Right renal cortex interstitium (tissue), 3 donors: ENCODE measurements around the gene SLC18B1. TPM values are rescaled to one million over a fixed set of nuclear protein-coding genes. Genes with fewer than 3 reads are reported as not detected.

ENCODE experiments used
- DNase-seq, 3 donors: peaks; one replicate each; pipeline ENCODE4 v3.0.0-alpha.2; 2013; ENCODE audit warnings: low read depth in 3 of 3, low spot score in 2 of 3
- polyA plus RNA-seq, 3 donors: library from polyadenylated mRNA; unstranded; fragments of 120-200 nt; gene quantifications; one replicate each; pipeline ENCODE4 v1.2.1, GENCODE V29; 2013; ENCODE audit not compliant: insufficient read length in 3 of 3

The SLC18B1 gene
- polyA plus RNA-seq, result 10 to 100 TPM; 33.7 to 38.6 (median 35.9) TPM

- peak; percentile 19 to 33 (median 25) for DNase-seq
Measured at GRCh38 chr6:132797951-132798868, at the start of gene SLC18B1. Gene SLC18B1 (minus strand): TSS chr6:132798637. CDS start chr6:132798456, 181 bp downstream.

GRCh38 chr6:132843316-132844035 lies 45.0 kb upstream of the SLC18B1 start:
- DNase-seq, result no peak

GRCh38 chr6:132841966-132842365 lies 43.5 kb upstream of the SLC18B1 start:
- no peak for DNase-seq

- no peak for DNase-seq
Measured at GRCh38 chr6:132832891-132833290, 34.5 kb upstream of the SLC18B1 start.

GRCh38 chr6:132830334-132830751 lies 31.9 kb upstream of the SLC18B1 start:
- DNase-seq, result peak in 2 of 3 donors; percentile 27 to 39

- no peak for DNase-seq
Measured at GRCh38 chr6:132820629-132821381, 22.4 kb upstream of the SLC18B1 start.

- no peak for DNase-seq
Measured at GRCh38 chr6:132819405-132820161, 21.1 kb upstream of the SLC18B1 start.

GRCh38 chr6:132818404-132819359 lies 20.2 kb upstream of the SLC18B1 start:
- no peak for DNase-seq

- no peak for DNase-seq
Measured at GRCh38 chr6:132817554-132818403, 19.3 kb upstream of the SLC18B1 start.

- no peak for DNase-seq
Measured at GRCh38 chr6:132816660-132817059, 18.2 kb upstream of the SLC18B1 start.

GRCh38 chr6:132814716-132815570 lies 16.5 kb upstream of the SLC18B1 start:
- DNase-seq, result no peak

GRCh38 chr6:132813173-132813856 lies 14.9 kb upstream of the SLC18B1 start:
- DNase-seq, result peak; percentile 40 to 61 (median 58)

GRCh38 chr6:132812756-132813172 lies 14.3 kb upstream of the SLC18B1 start:
- peak in 1 of 3 donors; percentile 14 for DNase-seq

GRCh38 chr6:132812255-132812732 lies 13.9 kb upstream of the SLC18B1 start:
- DNase-seq, result peak in 2 of 3 donors; percentile 16 to 36

GRCh38 chr6:132811276-132811675 lies 12.8 kb upstream of the SLC18B1 start:
- DNase-seq, result no peak

GRCh38 chr6:132805548-132805947 lies 7.1 kb upstream of the SLC18B1 start:
- DNase-seq, result no peak
